HCT116 (cell line): Measurements from ENCODE around the gene CRYBG2. TPM values are rescaled to one million over a fixed set of nuclear protein-coding genes. Genes with fewer than 3 reads are reported as not detected.

Experiments used
- ATAC-seq: fragments of 200-7000 bp; cut with Tn5 transposase; 2 replicates; pipeline ENCODE4 v1.9.1; 2020; ENCODE audit warnings: mild to moderate bottlenecking, moderate library complexity
- BruUV-seq: library from RNA; stranded (reverse); fragments of 400-500 nt; replicated peaks from 2 replicates; lab custom pipeline; 2021; lab: Mats Ljungman, UMichigan
- CTCF ChIA-PET: fragments of 300-600 bp; sonication (Branson Sonifier 250); formaldehyde crosslinking; loops from one replicate; lab custom pipeline; 2021; ENCODE audit warnings: antibody characterized with exemption; lab: Charles Lee
- POLR2A ChIA-PET: fragments of 300-600, 350-600 bp; sonication (Branson Sonifier 250); formaldehyde crosslinking; loops from one replicate; lab custom pipeline; 2021; ENCODE audit warnings: antibody characterized with exemption; lab: Charles Lee
- RAD21 ChIA-PET, 2 experiments: fragments of 300-600 bp; sonication (Branson Sonifier 250); formaldehyde crosslinking; loops; one replicate each; lab custom pipeline; 2023; ENCODE audit warnings: low total read pairs in 2 of 2; ENCODE audit not compliant: uncharacterized antibody in 2 of 2, unreplicated experiment in 2 of 2, low non-redundant PET in 1 of 2; lab: Charles Lee
- DNase-seq: peaks from one replicate; pipeline ENCODE4 v3.0.0-alpha.2; 2010; ENCODE audit warnings: low read depth, low spot score
- H2AFZ ChIP-seq: fragments of 200-600 bp; shearing (Covaris generic), sonication (generic); 2 replicates; pipeline ENCODE4 v1.6.1; 2017; ENCODE audit warnings: low read depth, mixed run types, mixed read lengths, antibody characterized with exemption, low read length; ENCODE audit not compliant: poor library complexity, severe bottlenecking
- H3K27ac ChIP-seq: 2 replicates; pipeline ENCODE4 v1.5.1; 2012; ENCODE audit warnings: low read depth, low read length
- H3K27me3 ChIP-seq: fragments of 200-600 bp; sonication (generic); 2 replicates; pipeline ENCODE4 v1.6.1; 2016; ENCODE audit warnings: mixed run types, low read length, mixed read lengths; ENCODE audit not compliant: insufficient read depth
- H3K36me3 ChIP-seq, 2 experiments: fragments of 200-500 bp in 1 of 2; fragments of 200-600 bp in 1 of 2; sonication (Bioruptor generic) in 1 of 2; sonication (generic) in 1 of 2; 2 replicates each; pipeline versions ENCODE4 v1.5.1 to v1.6.1; 2014 to 2016; ENCODE audit warnings: low read length in 2 of 2, inconsistent platforms in 1 of 2, mixed read lengths in 1 of 2, mixed run types in 1 of 2; ENCODE audit not compliant: insufficient read depth in 2 of 2, control insufficient read depth in 1 of 2
- H3K4me1 ChIP-seq, 2 experiments: fragments of 200-600 bp in 1 of 2; sonication (generic) in 1 of 2; 2 replicates each; pipeline versions ENCODE4 v1.5.1 to v1.6.1; 2012 to 2017; ENCODE audit warnings: low read length in 2 of 2, inconsistent platforms in 1 of 2, mild to moderate bottlenecking in 1 of 2, mixed read lengths in 1 of 2, mixed run types in 1 of 2, moderate library complexity in 1 of 2; ENCODE audit not compliant: insufficient read depth in 2 of 2, control insufficient read depth in 1 of 2
- H3K4me2 ChIP-seq: fragments of 200-600 bp; sonication (generic); 2 replicates; pipeline ENCODE4 v1.6.1; 2017; ENCODE audit warnings: mixed run types, low read length, mixed read lengths
- H3K4me3 ChIP-seq, 2 experiments: fragments of 200-600 bp in 1 of 2; sonication (generic) in 1 of 2; replicated peaks in 1 of 2; 2 replicates each; pipeline ENCODE4 v1.5.1; 2011 to 2016; ENCODE audit warnings: low read length in 2 of 2, control low read depth in 1 of 2, low read depth in 1 of 2, mild to moderate bottlenecking in 1 of 2, mixed read lengths in 1 of 2, mixed run types in 1 of 2
- H3K79me2 ChIP-seq: fragments of 200-600 bp; sonication (generic); 2 replicates; pipeline ENCODE4 v1.6.1; 2017; ENCODE audit warnings: mild to moderate bottlenecking, mixed run types, low read length, moderate library complexity, mixed read lengths; ENCODE audit not compliant: insufficient read depth
- H3K9ac ChIP-seq: fragments of 200-600 bp; sonication (generic); 2 replicates; pipeline ENCODE4 v1.6.1; 2016; ENCODE audit warnings: low read length, mixed read lengths
- H3K9me2 ChIP-seq: fragments of 200-600 bp; sonication (generic), shearing (Covaris generic); 2 replicates; pipeline ENCODE4 v1.6.1; 2017; ENCODE audit warnings: mixed run types, mild to moderate bottlenecking, moderate library complexity; ENCODE audit not compliant: insufficient read depth
- H3K9me3 ChIP-seq, 2 experiments: fragments of 200-500 bp in 1 of 2; fragments of 200-600 bp in 1 of 2; sonication (Bioruptor generic) in 1 of 2; sonication (generic) in 1 of 2; 2 replicates each; pipeline ENCODE4 v1.6.1; 2014 to 2017; ENCODE audit warnings: low read length in 2 of 2, mixed read lengths in 2 of 2, inconsistent platforms in 1 of 2, low read depth in 1 of 2, mild to moderate bottlenecking in 1 of 2, mixed run types in 1 of 2, moderate library complexity in 1 of 2; ENCODE audit not compliant: control insufficient read depth in 1 of 2, insufficient read depth in 1 of 2
- H4K20me1 ChIP-seq: fragments of 200-600 bp; sonication (generic), shearing (Covaris generic); 2 replicates; pipeline ENCODE4 v1.6.1; 2017; ENCODE audit warnings: mixed run types, mild to moderate bottlenecking, moderate library complexity; ENCODE audit not compliant: insufficient read depth
- EGR1 ChIP-seq: IDR thresholded peaks from 2 replicates; pipeline ENCODE4 v1.6.1; 2012; ENCODE audit warnings: low read depth
- ELF1 ChIP-seq: IDR thresholded peaks from 2 replicates; pipeline ENCODE4 v1.6.1; 2012; ENCODE audit warnings: low read depth, borderline replicate concordance
- EZH2 ChIP-seq: fragments of 200-600 bp; sonication (generic); IDR thresholded peaks from 2 replicates; pipeline ENCODE4 v1.6.1; 2017; ENCODE audit warnings: antibody characterized with exemption, mixed run types
- EZH2phosphoT487 ChIP-seq: fragments of 200-600 bp; IDR thresholded peaks from 2 replicates; pipeline ENCODE4 v1.6.1; 2018; ENCODE audit warnings: antibody characterized with exemption, borderline replicate concordance
- FOSL1 ChIP-seq: IDR thresholded peaks from 2 replicates; pipeline ENCODE4 v1.6.1; 2012; ENCODE audit warnings: low read depth
- JUND ChIP-seq: IDR thresholded peaks from 2 replicates; pipeline ENCODE4 v1.6.1; 2012
- POLR2A ChIP-seq: IDR thresholded peaks from 2 replicates; pipeline ENCODE4 v1.7.0; 2011; ENCODE audit warnings: borderline replicate concordance; ENCODE audit not compliant: insufficient read depth, insufficient read length; ENCODE audit errors: extremely low read depth
- POLR2AphosphoS5 ChIP-seq: IDR thresholded peaks from 2 replicates; pipeline ENCODE4 v1.6.1; 2011; ENCODE audit warnings: mild to moderate bottlenecking, low read depth, low read length, moderate library complexity
- SIN3A ChIP-seq: IDR thresholded peaks from 2 replicates; pipeline ENCODE4 v1.6.1; 2012; ENCODE audit warnings: low read depth
- SP1 ChIP-seq: IDR thresholded peaks from 2 replicates; pipeline ENCODE4 v1.6.1; 2012; ENCODE audit warnings: low read depth
- SRF ChIP-seq: IDR thresholded peaks from 2 replicates; pipeline ENCODE4 v1.6.1; 2012; ENCODE audit warnings: low read depth
- TCF7L2 ChIP-seq: IDR thresholded peaks from 2 replicates; pipeline ENCODE4 v1.7.0; 2011; ENCODE audit warnings: borderline replicate concordance, inconsistent platforms; ENCODE audit not compliant: insufficient read depth, insufficient read length; ENCODE audit errors: extremely low read depth
- ZFX ChIP-seq: fragments of 450-650 bp; IDR thresholded peaks from 2 replicates; pipeline ENCODE4 v1.6.1; 2017
- ZNF274 ChIP-seq: fragments of 200-500 bp; sonication (Bioruptor generic); IDR thresholded peaks from 2 replicates; pipeline ENCODE4 v1.6.1; 2014; ENCODE audit warnings: mild to moderate bottlenecking, low read depth, low read length, inconsistent platforms
- intact Hi-C: fragments of 100-400 bp; cut with micrococcal nuclease; formaldehyde crosslinking; loops from 2 replicates; pipeline ENCODE4 v1.10.0; 2022
- total RNA-seq: library from RNA; stranded (reverse); gene quantifications from one replicate; pipeline ENCODE4 v1.2.1, GENCODE V29; 2021; ENCODE audit not compliant: unreplicated experiment
- TF ChIP-seq, protein P1 (sequence below): IDR thresholded peaks from 2 replicates; pipeline ENCODE4 v1.6.1; 2012
- TF ChIP-seq, protein P2 (sequence below): IDR thresholded peaks from 2 replicates; pipeline ENCODE4 v1.6.1; 2012; ENCODE audit warnings: low read depth
- TF ChIP-seq, protein P3 (sequence below), 3 experiments: fragments of 200-600 bp in 1 of 3; sonication (generic) in 1 of 3; IDR thresholded peaks in 2 of 3; conservative IDR thresholded peaks in 1 of 3; 2 replicates each; pipeline ENCODE4 v1.5.1; 2012 to 2017; ENCODE audit warnings: low read depth in 2 of 3, low read length in 2 of 3, antibody characterized with exemption in 1 of 3, borderline replicate concordance in 1 of 3, control low read depth in 1 of 3, mild to moderate bottlenecking in 1 of 3, mixed read lengths in 1 of 3, mixed run types in 1 of 3, moderate library complexity in 1 of 3; ENCODE audit not compliant: insufficient read depth in 1 of 3

Gene CRYBG2
- total RNA-seq, 1 experiment from 2014 or later: 10.5 TPM

DNA sequence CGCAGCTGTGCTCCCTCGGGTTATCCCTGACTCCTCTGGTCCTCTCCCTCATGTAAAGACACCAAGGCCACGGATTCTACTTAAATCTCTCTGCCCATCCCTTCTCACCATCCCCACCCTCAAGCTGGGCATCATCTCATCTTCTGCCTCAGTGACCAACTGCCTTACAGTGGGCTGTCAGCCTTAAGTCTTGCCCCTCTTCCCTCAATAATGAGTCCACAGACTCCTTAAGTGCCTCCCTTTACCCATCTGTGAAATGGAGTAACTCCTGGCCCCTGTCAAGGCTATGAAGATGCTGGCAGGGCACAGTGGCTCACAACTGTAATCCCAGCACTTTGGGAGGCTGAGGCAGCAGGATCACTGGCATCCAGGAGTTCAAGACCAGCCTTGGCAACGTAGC is 62.0 kb downstream of the CRYBG2 start:
- no peak overlapping the region for H3K4me3 ChIP-seq
- no peaks in the 10 kb centered on the region for H3K9me2 ChIP-seq
- no peaks in the 10 kb centered on the region for H4K20me1 ChIP-seq
- no TSS peak for BruUV-seq
- H3K9ac ChIP-seq: no peak overlapping the region
- no peak overlapping the region for H3K4me2 ChIP-seq
- H3K27ac ChIP-seq: no peak overlapping the region
- H3K27me3 ChIP-seq: no peaks in the 10 kb centered on the region
- H3K4me1 ChIP-seq: peaks cover 0 to 2% of the 10 kb centered on the region in 2 experiments; a peak in 1 of 4 replicates
- H3K79me2 ChIP-seq: no peaks in the 10 kb centered on the region
- DNase-seq (no peak), ATAC-seq (no peak)
- CTCF ChIA-PET: interaction anchor here (0.9 to 1.5 kb wide), 2 partner anchors 16 to 125 kb away, joined by 3 read pairs; no protein-coding TSS in a partner anchor
- RAD21 ChIA-PET: no interaction called here
- no peak overlapping the region for H2AFZ ChIP-seq
- TF ChIP-seq, protein P1, sequence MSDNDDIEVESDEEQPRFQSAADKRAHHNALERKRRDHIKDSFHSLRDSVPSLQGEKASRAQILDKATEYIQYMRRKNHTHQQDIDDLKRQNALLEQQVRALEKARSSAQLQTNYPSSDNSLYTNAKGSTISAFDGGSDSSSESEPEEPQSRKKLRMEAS: no peak
- TF ChIP-seq SRF: no peak
- no peak for TF ChIP-seq ELF1
- TF ChIP-seq EZH2phosphoT487: no peak
- TF ChIP-seq, protein P2, sequence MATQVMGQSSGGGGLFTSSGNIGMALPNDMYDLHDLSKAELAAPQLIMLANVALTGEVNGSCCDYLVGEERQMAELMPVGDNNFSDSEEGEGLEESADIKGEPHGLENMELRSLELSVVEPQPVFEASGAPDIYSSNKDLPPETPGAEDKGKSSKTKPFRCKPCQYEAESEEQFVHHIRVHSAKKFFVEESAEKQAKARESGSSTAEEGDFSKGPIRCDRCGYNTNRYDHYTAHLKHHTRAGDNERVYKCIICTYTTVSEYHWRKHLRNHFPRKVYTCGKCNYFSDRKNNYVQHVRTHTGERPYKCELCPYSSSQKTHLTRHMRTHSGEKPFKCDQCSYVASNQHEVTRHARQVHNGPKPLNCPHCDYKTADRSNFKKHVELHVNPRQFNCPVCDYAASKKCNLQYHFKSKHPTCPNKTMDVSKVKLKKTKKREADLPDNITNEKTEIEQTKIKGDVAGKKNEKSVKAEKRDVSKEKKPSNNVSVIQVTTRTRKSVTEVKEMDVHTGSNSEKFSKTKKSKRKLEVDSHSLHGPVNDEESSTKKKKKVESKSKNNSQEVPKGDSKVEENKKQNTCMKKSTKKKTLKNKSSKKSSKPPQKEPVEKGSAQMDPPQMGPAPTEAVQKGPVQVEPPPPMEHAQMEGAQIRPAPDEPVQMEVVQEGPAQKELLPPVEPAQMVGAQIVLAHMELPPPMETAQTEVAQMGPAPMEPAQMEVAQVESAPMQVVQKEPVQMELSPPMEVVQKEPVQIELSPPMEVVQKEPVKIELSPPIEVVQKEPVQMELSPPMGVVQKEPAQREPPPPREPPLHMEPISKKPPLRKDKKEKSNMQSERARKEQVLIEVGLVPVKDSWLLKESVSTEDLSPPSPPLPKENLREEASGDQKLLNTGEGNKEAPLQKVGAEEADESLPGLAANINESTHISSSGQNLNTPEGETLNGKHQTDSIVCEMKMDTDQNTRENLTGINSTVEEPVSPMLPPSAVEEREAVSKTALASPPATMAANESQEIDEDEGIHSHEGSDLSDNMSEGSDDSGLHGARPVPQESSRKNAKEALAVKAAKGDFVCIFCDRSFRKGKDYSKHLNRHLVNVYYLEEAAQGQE: no peak
- TF ChIP-seq JUND: no peak
- no peak for TF ChIP-seq POLR2A
- TF ChIP-seq SP1: no peak
- TF ChIP-seq, protein P3, sequence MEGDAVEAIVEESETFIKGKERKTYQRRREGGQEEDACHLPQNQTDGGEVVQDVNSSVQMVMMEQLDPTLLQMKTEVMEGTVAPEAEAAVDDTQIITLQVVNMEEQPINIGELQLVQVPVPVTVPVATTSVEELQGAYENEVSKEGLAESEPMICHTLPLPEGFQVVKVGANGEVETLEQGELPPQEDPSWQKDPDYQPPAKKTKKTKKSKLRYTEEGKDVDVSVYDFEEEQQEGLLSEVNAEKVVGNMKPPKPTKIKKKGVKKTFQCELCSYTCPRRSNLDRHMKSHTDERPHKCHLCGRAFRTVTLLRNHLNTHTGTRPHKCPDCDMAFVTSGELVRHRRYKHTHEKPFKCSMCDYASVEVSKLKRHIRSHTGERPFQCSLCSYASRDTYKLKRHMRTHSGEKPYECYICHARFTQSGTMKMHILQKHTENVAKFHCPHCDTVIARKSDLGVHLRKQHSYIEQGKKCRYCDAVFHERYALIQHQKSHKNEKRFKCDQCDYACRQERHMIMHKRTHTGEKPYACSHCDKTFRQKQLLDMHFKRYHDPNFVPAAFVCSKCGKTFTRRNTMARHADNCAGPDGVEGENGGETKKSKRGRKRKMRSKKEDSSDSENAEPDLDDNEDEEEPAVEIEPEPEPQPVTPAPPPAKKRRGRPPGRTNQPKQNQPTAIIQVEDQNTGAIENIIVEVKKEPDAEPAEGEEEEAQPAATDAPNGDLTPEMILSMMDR (IDR thresholded peaks at IDR 0.05 in 2 of 3, conservative IDR thresholded peaks at IDR 0.05 in 1 of 3; ENCODE audit: borderline replicate concordance in 1 of 3, insufficient read depth in 1 of 3, low read depth in 2 of 3, low read length in 2 of 3): no peak
- TF ChIP-seq SIN3A: no peak
- TF ChIP-seq EGR1: no peak
- TF ChIP-seq POLR2AphosphoS5: no peak
- TF ChIP-seq EZH2: no peak
- no peak for TF ChIP-seq TCF7L2
- TF ChIP-seq FOSL1: no peak
- TF ChIP-seq ZNF274: no peak
- no peak for TF ChIP-seq ZFX
- TF ChIP-seq, all 23 proteins: peak for 0
- H3K9me3 ChIP-seq: no peaks in the 10 kb centered on the region
- 0 out of 4 replicates have a peak, but pooled peaks cover 0 to 3% of the 10 kb centered on the region in 2 experiments for H3K36me3 ChIP-seq
- intact Hi-C loops: no loop called here
- POLR2A ChIA-PET: no interaction called here
